OCI-M1 (cell line): ENCODE measurements around the gene SARS1.

Source experiments
- DNase-seq: peaks from one replicate; lab custom pipeline; 2025; lab: John Stamatoyannopoulos, UW

SARS1 gene

DNA sequence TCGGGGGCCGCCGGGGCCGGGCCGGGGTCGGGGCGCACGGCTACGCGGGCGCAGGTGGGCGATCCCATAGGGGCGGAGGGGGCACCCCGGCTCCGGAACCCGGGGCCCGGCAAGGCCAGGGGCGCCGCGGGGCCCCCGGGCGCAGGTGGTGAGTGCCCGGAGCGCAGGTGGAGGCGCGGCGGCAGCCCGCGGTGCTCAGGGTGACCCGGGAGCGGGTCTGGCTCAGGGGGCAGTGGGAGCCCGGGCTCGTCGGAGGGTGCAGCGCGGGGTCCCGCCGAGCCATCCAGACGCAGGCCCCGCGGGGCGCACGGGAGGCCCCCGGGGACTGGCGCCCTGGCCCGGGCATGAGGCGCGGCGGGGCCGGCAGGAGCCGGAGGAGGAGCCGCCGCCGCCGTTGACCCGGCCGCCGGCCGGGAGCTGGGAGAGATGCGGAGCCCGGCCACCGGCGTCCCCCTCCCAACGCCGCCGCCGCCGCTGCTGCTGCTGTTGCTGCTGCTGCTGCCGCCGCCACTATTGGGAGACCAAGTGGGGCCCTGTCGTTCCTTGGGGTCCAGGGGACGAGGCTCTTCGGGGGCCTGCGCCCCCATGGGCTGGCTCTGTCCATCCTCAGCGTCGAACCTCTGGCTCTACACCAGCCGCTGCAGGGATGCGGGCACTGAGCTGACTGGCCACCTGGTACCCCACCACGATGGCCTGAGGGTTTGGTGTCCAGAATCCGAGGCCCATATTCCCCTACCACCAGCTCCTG is 36.1 kb downstream of the SARS1 start:
- DNase-seq: peak; percentile 6

DNA sequence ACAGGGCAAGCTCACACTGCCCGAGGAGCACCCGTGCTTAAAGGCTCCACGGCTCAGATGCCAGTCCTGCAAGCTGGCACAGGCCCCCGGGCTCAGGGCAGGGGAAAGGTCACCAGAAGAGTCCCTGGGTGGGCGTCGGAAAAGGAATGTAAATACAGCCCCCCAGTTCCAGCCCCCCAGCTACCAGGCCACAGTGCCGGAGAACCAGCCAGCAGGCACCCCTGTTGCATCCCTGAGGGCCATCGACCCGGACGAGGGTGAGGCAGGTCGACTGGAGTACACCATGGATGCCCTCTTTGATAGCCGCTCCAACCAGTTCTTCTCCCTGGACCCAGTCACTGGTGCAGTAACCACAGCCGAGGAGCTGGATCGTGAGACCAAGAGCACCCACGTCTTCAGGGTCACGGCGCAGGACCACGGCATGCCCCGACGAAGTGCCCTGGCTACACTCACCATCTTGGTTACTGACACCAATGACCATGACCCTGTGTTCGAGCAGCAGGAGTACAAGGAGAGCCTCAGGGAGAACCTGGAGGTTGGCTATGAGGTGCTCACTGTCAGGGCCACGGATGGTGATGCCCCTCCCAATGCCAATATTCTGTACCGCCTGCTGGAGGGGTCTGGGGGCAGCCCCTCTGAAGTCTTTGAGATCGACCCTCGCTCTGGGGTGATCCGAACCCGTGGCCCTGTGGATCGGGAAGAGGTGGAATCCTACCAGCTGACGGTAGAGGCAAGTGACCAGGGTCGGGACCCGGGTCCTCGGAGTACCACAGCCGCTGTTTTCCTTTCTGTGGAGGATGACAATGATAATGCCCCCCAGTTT is 36.9 kb downstream of the SARS1 start:
- DNase-seq: no peak

DNA sequence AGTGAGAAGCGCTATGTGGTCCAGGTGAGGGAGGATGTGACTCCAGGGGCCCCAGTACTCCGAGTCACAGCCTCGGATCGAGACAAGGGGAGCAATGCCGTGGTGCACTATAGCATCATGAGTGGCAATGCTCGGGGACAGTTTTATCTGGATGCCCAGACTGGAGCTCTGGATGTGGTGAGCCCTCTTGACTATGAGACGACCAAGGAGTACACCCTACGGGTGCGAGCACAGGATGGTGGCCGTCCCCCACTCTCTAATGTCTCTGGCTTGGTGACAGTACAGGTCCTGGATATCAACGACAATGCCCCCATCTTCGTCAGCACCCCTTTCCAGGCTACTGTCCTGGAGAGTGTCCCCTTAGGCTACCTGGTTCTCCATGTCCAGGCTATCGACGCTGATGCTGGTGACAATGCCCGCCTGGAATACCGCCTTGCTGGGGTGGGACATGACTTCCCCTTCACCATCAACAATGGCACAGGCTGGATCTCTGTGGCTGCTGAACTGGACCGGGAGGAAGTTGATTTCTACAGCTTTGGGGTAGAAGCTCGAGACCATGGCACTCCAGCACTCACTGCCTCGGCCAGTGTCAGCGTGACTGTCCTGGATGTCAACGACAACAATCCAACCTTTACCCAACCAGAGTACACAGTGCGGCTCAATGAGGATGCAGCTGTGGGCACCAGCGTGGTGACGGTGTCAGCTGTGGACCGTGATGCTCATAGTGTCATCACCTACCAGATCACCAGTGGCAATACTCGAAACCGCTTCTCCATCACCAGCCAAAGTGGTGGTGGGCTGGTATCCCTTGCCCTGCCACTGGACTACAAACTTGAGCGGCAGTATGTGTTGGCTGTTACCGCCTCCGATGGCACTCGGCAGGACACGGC is 37.8 kb downstream of the SARS1 start:
- no peak for DNase-seq

DNA sequence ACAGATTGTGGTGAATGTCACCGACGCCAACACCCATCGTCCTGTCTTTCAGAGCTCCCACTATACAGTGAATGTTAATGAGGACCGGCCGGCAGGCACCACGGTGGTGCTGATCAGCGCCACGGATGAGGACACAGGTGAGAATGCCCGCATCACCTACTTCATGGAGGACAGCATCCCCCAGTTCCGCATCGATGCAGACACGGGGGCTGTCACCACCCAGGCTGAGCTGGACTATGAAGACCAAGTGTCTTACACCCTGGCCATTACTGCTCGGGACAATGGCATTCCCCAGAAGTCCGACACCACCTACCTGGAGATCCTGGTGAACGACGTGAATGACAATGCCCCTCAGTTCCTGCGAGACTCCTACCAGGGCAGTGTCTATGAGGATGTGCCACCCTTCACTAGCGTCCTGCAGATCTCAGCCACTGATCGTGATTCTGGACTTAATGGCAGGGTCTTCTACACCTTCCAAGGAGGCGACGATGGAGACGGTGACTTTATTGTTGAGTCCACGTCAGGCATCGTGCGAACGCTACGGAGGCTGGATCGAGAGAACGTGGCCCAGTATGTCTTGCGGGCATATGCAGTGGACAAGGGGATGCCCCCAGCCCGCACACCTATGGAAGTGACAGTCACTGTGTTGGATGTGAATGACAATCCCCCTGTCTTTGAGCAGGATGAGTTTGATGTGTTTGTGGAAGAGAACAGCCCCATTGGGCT is 38.6 kb downstream of the SARS1 start:
- no peak for DNase-seq

DNA sequence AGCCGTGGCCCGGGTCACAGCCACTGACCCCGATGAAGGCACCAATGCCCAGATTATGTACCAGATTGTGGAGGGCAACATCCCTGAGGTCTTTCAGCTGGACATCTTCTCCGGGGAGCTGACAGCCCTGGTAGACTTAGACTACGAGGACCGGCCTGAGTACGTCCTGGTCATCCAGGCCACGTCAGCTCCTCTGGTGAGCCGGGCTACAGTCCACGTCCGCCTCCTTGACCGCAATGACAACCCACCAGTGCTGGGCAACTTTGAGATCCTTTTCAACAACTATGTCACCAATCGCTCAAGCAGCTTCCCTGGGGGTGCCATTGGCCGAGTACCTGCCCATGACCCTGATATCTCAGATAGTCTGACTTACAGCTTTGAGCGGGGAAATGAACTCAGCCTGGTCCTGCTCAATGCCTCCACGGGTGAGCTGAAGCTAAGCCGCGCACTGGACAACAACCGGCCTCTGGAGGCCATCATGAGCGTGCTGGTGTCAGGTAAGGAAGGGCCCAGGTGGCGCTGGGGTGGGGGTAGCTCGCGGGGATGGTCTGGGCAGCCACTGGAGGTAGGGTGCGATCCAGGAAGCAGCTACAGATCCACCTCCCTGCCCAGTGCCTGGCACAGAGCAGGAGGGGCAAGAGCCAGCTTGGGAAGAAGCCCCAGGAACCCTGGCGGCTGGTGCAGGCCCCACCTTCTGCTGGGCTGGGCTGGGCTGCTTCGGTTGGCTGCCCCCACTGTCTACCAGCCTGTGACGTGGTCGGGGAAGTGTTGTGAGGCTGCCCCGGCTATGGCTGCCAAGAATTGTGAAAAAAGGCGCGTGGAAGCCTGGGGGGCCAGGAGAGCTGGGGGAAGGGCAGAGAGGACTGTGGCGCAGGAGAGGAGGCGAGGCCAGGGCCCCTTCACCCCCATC is 39.4 kb downstream of the SARS1 start:
- DNase-seq: no peak

DNA sequence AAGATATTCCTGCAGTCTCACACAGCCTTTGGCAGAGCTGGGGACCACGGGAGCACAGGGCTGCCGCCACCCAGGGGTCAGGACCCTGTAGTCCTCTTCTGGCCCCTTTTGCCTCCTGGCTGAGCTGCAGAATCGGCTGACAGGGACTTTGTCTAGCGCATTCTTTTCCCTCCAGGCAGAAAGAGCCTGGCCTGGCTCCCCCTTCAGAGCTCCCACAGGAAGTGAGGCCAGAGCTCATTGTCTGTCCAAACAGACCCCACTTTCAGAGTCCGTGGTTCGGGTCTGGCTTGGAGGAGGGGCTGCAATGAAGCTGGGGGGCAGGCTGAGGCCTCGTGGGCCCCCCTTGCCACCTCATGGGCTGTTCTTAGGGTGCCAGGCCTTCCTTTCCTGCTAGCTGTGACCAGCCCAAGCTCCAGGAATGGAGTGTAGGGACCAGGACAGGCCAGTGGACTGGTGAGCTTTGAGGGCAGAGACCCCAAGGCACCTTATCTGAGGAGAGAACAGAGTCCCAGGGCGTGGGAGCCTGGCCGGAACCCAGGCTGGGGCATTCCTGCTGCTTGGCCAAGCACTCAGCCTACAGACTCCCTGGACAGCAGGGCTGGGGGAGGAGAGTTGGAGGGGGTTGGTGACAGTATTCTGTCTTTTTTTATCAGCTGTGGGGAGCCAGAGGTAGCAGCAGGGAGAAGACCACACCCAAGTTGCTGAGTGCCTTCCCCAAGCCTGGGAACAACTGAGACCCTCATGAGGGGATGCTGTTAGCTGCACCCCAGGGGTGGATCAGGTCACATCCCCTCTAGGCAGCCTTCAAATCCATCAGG is 40.3 kb downstream of the SARS1 start:
- DNase-seq: peak; percentile 40

DNA sequence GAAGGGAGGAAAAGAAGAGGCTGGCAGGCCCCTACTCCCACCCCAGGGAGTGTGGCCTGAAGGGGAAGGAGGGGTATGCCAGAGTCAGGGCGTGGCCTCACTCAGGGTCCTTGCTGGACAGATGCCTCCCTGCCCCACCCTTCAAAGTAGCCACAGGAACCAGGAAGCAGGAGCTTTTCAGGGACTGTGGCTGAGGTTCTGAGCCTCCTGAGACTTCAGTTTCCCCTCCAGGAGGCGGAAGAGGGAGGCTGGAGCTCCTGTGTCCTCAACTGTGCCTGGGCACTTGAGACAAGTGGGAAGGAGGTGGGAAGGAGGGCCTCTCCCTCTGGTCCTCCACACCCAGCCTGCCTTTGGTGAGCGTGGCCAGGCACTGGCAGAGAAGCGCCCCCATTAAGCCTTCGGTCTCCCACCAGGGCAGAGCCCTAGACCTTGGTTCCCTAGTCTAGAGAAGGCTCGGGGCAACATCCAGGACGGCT is 40.9 kb downstream of the SARS1 start:
- DNase-seq: peak; percentile 40

DNA sequence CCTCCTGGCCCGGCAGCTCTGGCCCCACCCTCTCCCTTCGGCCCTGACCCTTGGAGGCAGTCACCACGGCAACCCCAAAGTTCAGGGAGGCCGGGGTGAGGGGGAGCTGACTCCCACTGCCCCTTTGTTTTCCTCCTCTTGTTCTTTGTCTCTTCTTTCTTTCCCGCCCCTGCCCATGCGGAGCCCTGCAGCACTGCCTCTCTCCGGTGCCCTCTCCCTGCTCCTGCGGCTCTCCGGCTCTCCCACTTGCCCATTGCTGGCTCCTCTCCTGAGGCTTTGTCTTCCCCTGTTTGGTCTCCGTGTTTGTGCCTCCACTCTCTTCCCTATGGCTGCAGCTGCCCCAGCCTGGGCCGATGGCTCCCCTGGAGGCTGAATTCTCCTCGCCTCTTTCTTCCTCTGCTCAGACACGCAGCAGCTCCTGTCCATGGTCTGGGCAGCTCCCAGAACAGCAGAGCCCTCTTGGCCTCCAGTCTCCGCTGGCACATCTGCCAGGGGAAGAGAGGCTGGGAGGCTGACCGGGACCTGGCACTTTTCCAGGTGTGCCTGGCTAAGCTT is 41.5 kb downstream of the SARS1 start:
- no peak for DNase-seq

DNA sequence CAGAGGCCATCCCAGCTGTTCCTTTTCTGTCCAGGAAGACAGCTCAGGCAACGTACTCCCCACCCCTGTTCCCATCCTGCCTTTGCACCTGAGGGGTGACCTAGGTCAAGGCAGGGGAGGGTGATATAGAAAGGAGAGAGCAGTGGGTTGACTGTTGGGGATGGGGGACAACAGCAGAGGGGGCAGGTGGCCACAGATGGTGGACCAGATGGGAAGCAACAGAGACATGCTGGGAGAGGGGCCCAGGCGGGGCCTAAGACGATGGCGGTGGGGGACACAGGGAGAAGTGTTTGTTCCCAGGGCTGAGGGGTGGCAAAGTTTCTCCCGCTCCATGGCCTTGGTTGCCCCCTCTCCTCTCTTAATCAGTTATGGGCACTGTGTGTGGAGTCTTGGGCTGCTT is 42.0 kb downstream of the SARS1 start:
- DNase-seq: no peak

DNA sequence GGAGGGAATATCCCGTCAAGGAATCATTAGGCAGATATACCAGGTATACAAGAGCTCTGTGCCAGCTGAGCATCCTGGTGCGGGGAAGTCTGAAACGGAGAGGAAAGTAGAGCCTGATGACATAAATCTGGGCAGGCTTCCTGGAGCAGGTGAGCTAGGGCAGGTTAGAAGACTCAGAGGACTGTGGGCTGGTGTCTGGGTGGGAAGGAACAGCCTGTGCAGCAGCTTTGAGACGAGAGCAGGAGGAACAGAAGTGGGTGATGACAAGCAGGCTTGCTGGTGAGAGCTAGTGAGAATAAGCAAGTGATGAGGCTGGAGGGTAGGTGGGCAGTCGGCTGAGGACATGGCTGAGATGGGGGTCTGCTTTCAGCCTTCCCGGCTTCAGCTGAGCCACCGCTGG is 42.4 kb downstream of the SARS1 start:
- DNase-seq: no peak

DNA sequence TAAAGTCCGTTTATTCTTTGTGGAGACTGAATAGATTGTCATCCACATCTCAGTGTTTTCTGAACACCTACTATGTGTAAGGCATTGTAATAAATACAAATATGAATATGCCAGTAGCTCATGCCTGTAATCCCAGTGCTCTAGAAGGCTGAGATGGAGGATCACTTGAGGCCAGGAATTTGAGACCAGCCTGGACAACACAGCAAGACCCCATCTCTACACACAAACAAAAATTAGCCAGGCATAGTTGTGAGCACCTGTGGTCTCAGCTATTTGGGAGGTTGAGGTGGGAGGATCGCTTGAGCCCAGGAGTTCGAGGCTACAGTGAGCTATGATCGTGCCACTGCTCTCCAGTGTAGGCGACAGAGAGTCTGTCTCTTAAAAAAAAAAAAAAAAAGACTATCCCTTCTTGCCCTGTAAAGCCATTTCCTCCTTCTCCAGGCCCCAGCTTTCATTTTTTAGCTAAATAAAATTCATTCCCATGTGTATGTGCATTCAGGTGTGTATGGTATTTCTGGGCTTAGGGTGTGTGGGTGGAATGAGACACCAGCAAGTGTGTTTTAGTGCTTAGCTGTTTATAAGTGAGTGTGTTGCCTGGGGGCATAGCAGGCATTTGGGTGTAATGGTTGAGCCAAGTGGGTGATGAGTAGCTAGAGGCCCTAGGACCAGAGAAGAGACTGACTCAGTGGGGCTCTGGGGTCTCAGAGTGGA is 43.4 kb downstream of the SARS1 start:
- DNase-seq: no peak

DNA sequence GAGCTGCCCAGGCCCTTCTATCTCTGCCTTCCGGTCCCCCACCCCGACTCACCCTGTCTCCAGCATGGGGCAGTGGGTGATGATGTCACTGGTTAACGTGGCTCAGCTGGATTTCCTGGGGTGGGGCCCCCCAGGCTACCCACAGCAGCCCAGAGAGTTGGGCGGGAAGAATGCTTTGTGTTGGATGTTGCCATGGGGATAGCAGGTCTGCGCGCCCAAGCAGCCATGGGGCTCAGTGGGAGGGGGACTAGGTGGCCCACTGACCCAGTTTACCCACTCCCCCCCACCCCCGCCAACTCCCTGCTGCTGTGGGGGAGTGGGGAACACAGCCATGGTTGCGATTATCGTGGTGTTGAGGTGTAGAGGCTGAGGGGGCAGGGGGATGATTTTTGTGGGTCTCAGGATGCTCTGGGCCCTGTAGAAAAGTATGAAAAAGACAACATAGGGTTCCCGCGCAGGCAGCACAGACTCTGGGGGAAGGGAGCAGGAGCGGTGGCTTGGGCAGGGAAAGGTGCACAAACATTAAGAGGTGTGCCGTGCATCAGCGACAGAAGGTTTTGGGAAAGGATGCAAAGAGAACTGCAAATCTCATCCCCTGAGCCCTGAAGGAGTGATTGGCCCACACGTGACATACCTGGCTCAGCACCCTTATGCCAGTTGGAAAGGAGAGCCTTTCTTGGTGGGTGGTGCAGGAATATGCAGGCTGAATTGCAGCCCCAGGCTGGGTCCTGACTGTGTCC is 44.1 kb downstream of the SARS1 start:
- no peak for DNase-seq

DNA sequence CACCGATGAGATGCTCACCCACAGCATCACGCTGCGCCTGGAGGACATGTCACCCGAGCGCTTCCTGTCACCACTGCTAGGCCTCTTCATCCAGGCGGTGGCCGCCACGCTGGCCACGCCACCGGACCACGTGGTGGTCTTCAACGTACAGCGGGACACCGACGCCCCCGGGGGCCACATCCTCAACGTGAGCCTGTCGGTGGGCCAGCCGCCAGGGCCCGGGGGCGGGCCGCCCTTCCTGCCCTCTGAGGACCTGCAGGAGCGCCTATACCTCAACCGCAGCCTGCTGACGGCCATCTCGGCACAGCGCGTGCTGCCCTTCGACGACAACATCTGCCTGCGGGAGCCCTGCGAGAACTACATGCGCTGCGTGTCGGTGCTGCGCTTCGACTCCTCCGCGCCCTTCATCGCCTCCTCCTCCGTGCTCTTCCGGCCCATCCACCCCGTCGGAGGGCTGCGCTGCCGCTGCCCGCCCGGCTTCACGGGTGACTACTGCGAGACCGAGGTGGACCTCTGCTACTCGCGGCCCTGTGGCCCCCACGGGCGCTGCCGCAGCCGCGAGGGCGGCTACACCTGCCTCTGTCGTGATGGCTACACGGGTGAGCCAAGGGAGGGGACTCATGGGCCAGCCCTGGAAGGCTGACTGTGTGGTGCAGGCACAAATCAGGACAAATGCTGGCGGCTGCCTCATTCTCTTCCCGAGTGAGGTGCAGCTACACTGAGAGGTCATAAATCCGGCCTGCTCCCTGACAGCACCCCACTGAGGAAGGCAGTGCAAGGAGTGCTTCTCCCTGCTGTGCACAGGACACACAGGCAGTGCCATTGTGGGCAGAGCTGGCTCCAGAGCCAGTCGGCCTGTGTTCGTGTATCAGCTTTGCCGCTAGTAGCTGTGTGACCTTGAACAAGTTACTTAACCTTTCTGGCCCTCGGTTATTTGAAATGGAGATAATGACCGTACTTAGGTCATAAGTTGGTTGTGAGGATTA is 45.1 kb downstream of the SARS1 start:
- no peak for DNase-seq

DNA sequence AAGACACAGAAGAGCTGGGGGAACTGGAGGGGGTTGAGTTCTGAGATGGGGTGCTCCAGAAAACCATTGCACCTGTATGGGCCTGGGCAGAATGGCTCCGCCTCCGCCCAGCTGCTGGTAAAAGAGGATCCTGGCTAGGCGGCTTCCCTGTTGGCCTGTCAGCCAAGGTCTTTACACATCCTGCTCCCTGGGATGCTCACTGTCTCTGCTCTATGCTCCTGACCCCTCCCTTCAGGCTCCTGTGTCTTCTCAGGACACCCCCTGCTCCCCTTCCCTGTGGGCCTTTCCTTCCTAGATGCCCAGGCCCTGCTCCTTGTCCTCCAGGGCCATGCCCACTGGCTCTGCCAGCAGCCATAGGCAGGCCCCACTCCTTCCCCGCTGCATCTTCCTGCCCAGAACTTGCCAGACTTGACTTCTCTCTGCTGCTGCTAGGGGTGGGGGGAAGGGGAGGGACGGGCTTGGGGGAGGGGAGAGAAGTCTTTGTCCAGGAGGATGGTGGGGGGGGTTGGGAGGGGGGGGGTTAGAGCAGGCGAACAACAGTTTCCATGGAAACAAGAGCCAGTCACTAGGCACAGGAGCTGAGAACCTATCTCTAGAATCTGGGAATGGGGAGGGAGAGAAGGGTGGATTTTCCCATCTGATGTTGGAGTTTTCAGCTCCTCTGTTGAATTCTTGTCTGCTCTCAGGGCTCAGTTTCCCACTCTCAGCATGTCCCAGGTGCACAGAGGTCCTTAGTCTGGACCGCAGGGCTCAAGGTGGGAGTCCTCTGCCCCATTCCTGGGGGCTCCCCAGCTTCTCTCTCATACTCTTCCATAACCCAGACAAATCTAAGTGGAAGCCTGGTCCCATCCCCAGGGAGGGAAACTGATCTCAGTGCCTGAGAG is 46.2 kb downstream of the SARS1 start:
- DNase-seq: no peak

DNA sequence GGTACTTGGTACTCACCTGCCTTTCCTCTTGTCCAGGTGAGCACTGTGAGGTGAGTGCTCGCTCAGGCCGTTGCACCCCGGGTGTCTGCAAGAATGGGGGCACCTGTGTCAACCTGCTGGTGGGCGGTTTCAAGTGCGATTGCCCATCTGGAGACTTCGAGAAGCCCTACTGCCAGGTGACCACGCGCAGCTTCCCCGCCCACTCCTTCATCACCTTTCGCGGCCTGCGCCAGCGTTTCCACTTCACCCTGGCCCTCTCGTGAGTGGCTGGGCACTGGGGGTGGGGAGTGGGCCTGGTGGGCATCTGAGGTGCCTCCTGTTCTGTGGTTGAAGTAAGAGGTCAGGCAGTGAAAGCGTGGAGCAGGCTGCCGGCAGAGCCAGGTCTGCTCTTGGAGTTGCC is 47.3 kb downstream of the SARS1 start:
- no peak for DNase-seq

DNA sequence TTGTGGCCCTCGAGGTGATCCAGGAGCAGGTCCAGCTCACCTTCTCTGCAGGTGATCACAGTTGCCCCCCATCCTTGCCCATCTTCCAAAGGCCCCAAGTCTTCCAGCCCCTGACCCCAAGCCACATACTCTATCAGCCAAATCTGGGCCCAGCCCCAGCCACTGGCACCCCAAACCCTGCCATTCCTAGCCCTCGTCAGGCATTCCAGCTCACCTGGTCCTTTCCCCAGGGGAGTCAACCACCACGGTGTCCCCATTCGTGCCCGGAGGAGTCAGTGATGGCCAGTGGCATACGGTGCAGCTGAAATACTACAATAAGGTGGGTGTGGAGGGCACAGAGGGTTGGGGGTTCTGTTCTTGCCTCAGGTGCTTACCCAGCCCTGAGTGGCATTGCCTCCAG is 47.9 kb downstream of the SARS1 start:
- no peak for DNase-seq
